CD14-positive monocyte (primary cell): ENCODE results near the gene NOC2L. TPM values are rescaled to one million over a fixed set of nuclear protein-coding genes. Genes with fewer than 3 reads are reported as not detected.

Experiments used
- DNase-seq, 3 donors: peaks; one replicate each; pipeline ENCODE4 v3.0.0-alpha.2; 2011 to 2022
- H2AFZ ChIP-seq: 2 replicates; pipeline ENCODE4 v1.6.0; 2012; ENCODE audit warnings: mild to moderate bottlenecking, low read depth, low read length, inconsistent platforms; ENCODE audit not compliant: insufficient read depth, poor library complexity, severe bottlenecking
- H3K27ac ChIP-seq, 2 donors: 1 replicate in 1 of 2; 2 replicates in 1 of 2; pipeline ENCODE4 v1.5.1; 2012 to 2013; ENCODE audit warnings: low read length in 2 of 2, control low read depth in 1 of 2, inconsistent platforms in 1 of 2, low read depth in 1 of 2, mild to moderate bottlenecking in 1 of 2
- H3K27me3 ChIP-seq, 2 donors: one replicate each; pipeline versions ENCODE4 v1.6.0 to v1.6.1; 2011 to 2013; ENCODE audit warnings: low read length in 2 of 2; ENCODE audit not compliant: control insufficient read depth in 2 of 2, insufficient read depth in 2 of 2
- H3K36me3 ChIP-seq, 2 donors: replicated peaks in 1 of 2; 1 replicate in 1 of 2; 2 replicates in 1 of 2; pipeline versions ENCODE4 v1.5.1 to v1.6.1; 2012 to 2013; ENCODE audit warnings: low read length in 2 of 2, control low read depth in 1 of 2, inconsistent platforms in 1 of 2, mild to moderate bottlenecking in 1 of 2; ENCODE audit not compliant: insufficient read depth in 2 of 2, control insufficient read depth in 1 of 2
- H3K4me1 ChIP-seq, 2 donors: 1 replicate in 1 of 2; 2 replicates in 1 of 2; pipeline versions ENCODE4 v1.5.1 to v1.6.1; 2012 to 2013; ENCODE audit warnings: low read length in 2 of 2, control low read depth in 1 of 2, inconsistent platforms in 1 of 2, mild to moderate bottlenecking in 1 of 2, moderate library complexity in 1 of 2; ENCODE audit not compliant: insufficient read depth in 2 of 2, control insufficient read depth in 1 of 2
- H3K4me2 ChIP-seq: replicated peaks from 2 replicates; pipeline ENCODE3; 2012; ENCODE audit warnings: low read length, moderate library complexity, mild to moderate bottlenecking; ENCODE audit not compliant: poor library complexity, severe bottlenecking; ENCODE audit errors: extremely low read depth
- H3K4me3 ChIP-seq, 3 experiments: fragments of 200-600 bp in 1 of 3; sonication (generic) in 1 of 3; replicated peaks in 1 of 3; 1 replicate in 2 of 3; 2 replicates in 1 of 3; pipeline ENCODE4 v1.5.1; 2011 to 2013; ENCODE audit warnings: low read length in 3 of 3, mild to moderate bottlenecking in 3 of 3, control low read depth in 2 of 3, low read depth in 2 of 3, inconsistent platforms in 1 of 3, moderate library complexity in 1 of 3
- H3K79me2 ChIP-seq: 2 replicates; pipeline ENCODE4 v1.6.0; 2012; ENCODE audit warnings: mild to moderate bottlenecking, control low read depth, inconsistent platforms, low read length, moderate library complexity; ENCODE audit not compliant: insufficient read depth
- H3K9ac ChIP-seq: 2 replicates; pipeline ENCODE4 v1.6.0; 2017; ENCODE audit warnings: low read length, mild to moderate bottlenecking; ENCODE audit not compliant: insufficient read depth, poor library complexity, severe bottlenecking
- H3K9me3 ChIP-seq, 2 donors: replicated peaks in 1 of 2; 1 replicate in 1 of 2; 2 replicates in 1 of 2; pipeline versions ENCODE4 v1.5.1 to v1.6.1; 2012 to 2013; ENCODE audit warnings: low read length in 2 of 2, control low read depth in 1 of 2; ENCODE audit not compliant: control insufficient read depth in 1 of 2, insufficient read depth in 1 of 2
- H4K20me1 ChIP-seq: 2 replicates; pipeline ENCODE4 v1.6.0; 2012; ENCODE audit warnings: mild to moderate bottlenecking, low read length, control low read depth, moderate library complexity; ENCODE audit not compliant: insufficient read depth
- H3K27ac Mint-ChIP-seq, 7 donors: one replicate each; pipeline ENCODE4 v1.8.0; 2020; ENCODE audit warnings: mild to moderate bottlenecking in 7 of 7, mixed read lengths in 7 of 7, moderate library complexity in 6 of 7, inconsistent platforms in 2 of 7
- H3K27me3 Mint-ChIP-seq, 3 donors: one replicate each; pipeline ENCODE4 v1.8.0; 2021 to 2022; ENCODE audit warnings: low read depth in 3 of 3, mild to moderate bottlenecking in 3 of 3, mixed read lengths in 3 of 3, moderate library complexity in 3 of 3, inconsistent platforms in 1 of 3
- H3K36me3 Mint-ChIP-seq, 2 donors: one replicate each; pipeline ENCODE4 v1.8.0; 2020; ENCODE audit warnings: mixed read lengths in 2 of 2, inconsistent platforms in 1 of 2, mild to moderate bottlenecking in 1 of 2
- H3K4me1 Mint-ChIP-seq: one replicate; pipeline ENCODE4 v1.8.0; 2020; ENCODE audit warnings: mild to moderate bottlenecking, mixed read lengths
- H3K4me3 Mint-ChIP-seq, 2 donors: one replicate each; pipeline ENCODE4 v1.8.0; 2020; ENCODE audit warnings: mild to moderate bottlenecking in 2 of 2, mixed read lengths in 2 of 2, moderate library complexity in 1 of 2
- H3K9me3 Mint-ChIP-seq, 7 donors: one replicate each; pipeline ENCODE4 v1.8.0; 2020 to 2022; ENCODE audit warnings: mixed read lengths in 7 of 7, mild to moderate bottlenecking in 6 of 7, moderate library complexity in 6 of 7, inconsistent platforms in 2 of 7
- CTCF ChIP-seq: fragments of 200-600 bp; IDR thresholded peaks from one replicate; pipeline ENCODE4 v1.8.0; 2022; ENCODE audit warnings: antibody characterized with exemption, mild to moderate bottlenecking
- WGBS: methylation state at CpG from one replicate; pipeline ENCODE4 v1.1.5; 2013; ENCODE audit warnings: missing lambda C conversion rate; ENCODE audit not compliant: insufficient coverage; 5-methylcytosine and 5-hydroxymethylcytosine counted together
- intact Hi-C, 2 donors: fragments of 100-400 bp; cut with micrococcal nuclease; formaldehyde crosslinking; loops; one replicate each; pipeline versions ENCODE4 v1.15.0 to v1.15.1; 2023
- polyA plus RNA-seq, 3 donors: library from polyadenylated mRNA; depleted of rRNA in 1 of 3; unstranded in 2 of 3; stranded (reverse) in 1 of 3; fragments of 300-500 nt in 2 of 3; fragments of >200 nt in 1 of 3; fragmentation: Illumina TruSeq in 2 of 3; gene quantifications; 1 replicate in 2 of 3; 2 replicates in 1 of 3; pipeline ENCODE4 v1.2.3, GENCODE V29; 2012 to 2021

Gene NOC2L
- polyA plus RNA-seq, 3 donors: 34.5 to 47.9 (median 35.8) TPM

- Histone ChIP-seq H3K9ac (no peak overlapping the region), H3K4me1 (peaks cover 24 to 27% of the 10 kb centered on the region in 2 donors), H4K20me1 (no peaks in the 10 kb centered on the region), H3K36me3 (no peaks in the 10 kb centered on the region), H3K4me3 (peak overlapping the region in 1 of 3 experiments; percentile 39), H2AFZ (no peak overlapping the region), H3K9me3 (no peaks in the 10 kb centered on the region), H3K27ac (no peak overlapping the region), H3K4me2 (peak overlapping the region; percentile 66), H3K27me3 (peaks cover 0 to 35% of the 10 kb centered on the region in 2 donors), H3K79me2 (no peaks in the 10 kb centered on the region)
- H3K27ac Mint-ChIP-seq: peak overlapping the region in 3 of 7 donors; percentile 20 to 71 (median 26)
- peaks cover 0 to 5% (median 0%) of the 10 kb centered on the region in 7 donors for H3K9me3 Mint-ChIP-seq
- peaks cover 0 to 3% of the 10 kb centered on the region in 2 donors for H3K36me3 Mint-ChIP-seq
- peaks cover 38 to 65% (median 39%) of the 10 kb centered on the region in 3 donors for H3K27me3 Mint-ChIP-seq
- 69% methylated on average over 11 of the region's 13 CpGs for WGBS
- H3K4me1 Mint-ChIP-seq: peaks cover 19% of the 10 kb centered on the region
- no peak for DNase-seq
- intact Hi-C loops: loop anchor here (2.0 to 10.0 kb wide), 2 partner anchors 59 to 69 kb away; partner anchors contain the start of genes KLHL17 (in 1 of the 2) and PLEKHN1 (in 1 of the 2)
- no peak for TF ChIP-seq CTCF
- peak overlapping the region; percentile 24 to 86 for H3K4me3 Mint-ChIP-seq
Measured at GRCh38 chr1:905811-906599, 53.1 kb downstream of the NOC2L start.

- H3K36me3 ChIP-seq: no peaks in the 10 kb centered on the region
- peak overlapping the region; percentile 76 for H2AFZ ChIP-seq
- intact Hi-C loops: loop anchor here (2.0 to 10.0 kb wide), 2 partner anchors 60 to 70 kb away; partner anchors contain the start of genes KLHL17 (in 1 of the 2) and PLEKHN1 (in 1 of the 2)
- H3K27me3 ChIP-seq: peaks cover 0 to 27% of the 10 kb centered on the region in 2 donors
- H3K9me3 Mint-ChIP-seq: peaks cover 0 to 3% (median 0%) of the 10 kb centered on the region in 7 donors
- no peaks in the 10 kb centered on the region for H4K20me1 ChIP-seq
- peak overlapping the region in 3 of 7 donors; percentile 3 to 73 (median 23) for H3K27ac Mint-ChIP-seq
- H3K4me3 Mint-ChIP-seq: peak overlapping the region; percentile 76 to 86
- peaks cover 24 to 27% of the 10 kb centered on the region in 2 donors for H3K4me1 ChIP-seq
- H3K27ac ChIP-seq: no peak overlapping the region
- H3K4me2 ChIP-seq: peak overlapping the region; percentile 78
- peak overlapping the region; percentile 20 to 62 (median 24) for H3K4me3 ChIP-seq
- peaks cover 31 to 60% (median 32%) of the 10 kb centered on the region in 3 donors for H3K27me3 Mint-ChIP-seq
- no peaks in the 10 kb centered on the region for H3K9me3 ChIP-seq
- peak in 2 of 3 donors; percentile 26 to 54 for DNase-seq
- H3K79me2 ChIP-seq: no peaks in the 10 kb centered on the region
- H3K4me1 Mint-ChIP-seq: peaks cover 19% of the 10 kb centered on the region
- 4% methylated on average over 43 of the region's 49 CpGs for WGBS
- peak; percentile 16 for TF ChIP-seq CTCF
- peaks cover 0 to 3% of the 10 kb centered on the region in 2 donors for H3K36me3 Mint-ChIP-seq
- no peak overlapping the region for H3K9ac ChIP-seq
Measured at GRCh38 chr1:905071-905749, 53.8 kb downstream of the NOC2L start.
